HUES64 (cell line): ENCODE data around the gene SLC9B1.

ENCODE experiments used
- H3K27ac ChIP-seq: 2 replicates; pipeline ENCODE4 v1.7.0; 2013; ENCODE audit warnings: low read depth, low read length, inconsistent platforms
- H3K27me3 ChIP-seq: 2 replicates; pipeline ENCODE4 v1.6.1; 2013; ENCODE audit warnings: mild to moderate bottlenecking, low read length; ENCODE audit not compliant: insufficient read depth
- H3K36me3 ChIP-seq: 2 replicates; pipeline ENCODE4 v1.6.1; 2013; ENCODE audit warnings: mild to moderate bottlenecking, low read length; ENCODE audit not compliant: insufficient read depth
- H3K4me1 ChIP-seq: 2 replicates; pipeline ENCODE4 v1.6.1; 2013; ENCODE audit warnings: mild to moderate bottlenecking, low read length, moderate library complexity; ENCODE audit not compliant: insufficient read depth
- H3K4me3 ChIP-seq: 2 replicates; pipeline ENCODE4 v1.5.1; 2013; ENCODE audit warnings: mild to moderate bottlenecking, low read length, moderate library complexity
- H3K9ac ChIP-seq: 2 replicates; pipeline ENCODE4 v1.6.1; 2013; ENCODE audit warnings: mild to moderate bottlenecking, low read depth, low read length
- H3K9me3 ChIP-seq: 2 replicates; pipeline ENCODE4 v1.6.1; 2013; ENCODE audit warnings: low read depth, low read length; ENCODE audit not compliant: insufficient read depth
- WGBS: fragments of 150-250, 120-280 bp; methylation state at CpG from one replicate; pipeline ENCODE4 v1.1.7; 2013; ENCODE audit warnings: missing lambda C conversion rate; 5-methylcytosine and 5-hydroxymethylcytosine counted together

Gene SLC9B1

GRCh38 chr4:103032574-103032973, 13.1 kb upstream of the SLC9B1 start:
- WGBS, result 42% methylated on average over 2 of the region's 2 CpGs
- no peak overlapping the region for H3K4me3 ChIP-seq
- no peaks in the 10 kb centered on the region for H3K36me3 ChIP-seq
- H3K27ac ChIP-seq, result no peak overlapping the region
- H3K4me1 ChIP-seq, result no peaks in the 10 kb centered on the region
- no peaks in the 10 kb centered on the region for H3K27me3 ChIP-seq
- H3K9ac ChIP-seq, result no peak overlapping the region
- no peaks in the 10 kb centered on the region for H3K9me3 ChIP-seq

DNA sequence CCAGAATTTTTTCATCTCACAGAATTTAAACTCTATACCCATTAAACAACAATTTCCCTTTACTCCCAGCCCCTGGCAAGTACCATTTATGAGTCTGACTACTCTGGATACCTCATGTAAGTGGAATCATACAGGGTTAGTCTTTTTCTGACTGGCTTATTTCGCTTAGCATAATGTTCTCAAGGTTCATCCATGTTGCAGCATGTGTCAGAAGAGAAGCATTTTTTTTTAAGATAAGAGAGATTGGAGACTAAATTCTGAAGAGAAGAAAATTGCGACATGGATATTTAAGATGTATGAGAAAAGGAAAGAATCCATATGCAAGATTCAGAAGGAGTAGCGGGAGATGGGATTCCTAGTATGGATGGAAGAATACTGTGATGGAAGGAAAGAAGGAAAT, 11.3 kb upstream of the SLC9B1 start:
- WGBS, result 91% methylated on average over 3 of the region's 3 CpGs
- no peaks in the 10 kb centered on the region for H3K36me3 ChIP-seq
- no peak overlapping the region for H3K4me3 ChIP-seq

GRCh38 chr4:103029300-103029699, 9.8 kb upstream of the SLC9B1 start:
- 92% methylated on average over 1 of the region's 1 CpG for WGBS
- Histone ChIP-seq H3K9me3 (no peaks in the 10 kb centered on the region), H3K4me3 (no peak overlapping the region), H3K36me3 (no peaks in the 10 kb centered on the region), H3K27ac (no peak overlapping the region), H3K27me3 (no peaks in the 10 kb centered on the region), H3K9ac (no peak overlapping the region), H3K4me1 (no peaks in the 10 kb centered on the region)

More for the DNA sequence above, 11.3 kb upstream of the SLC9B1 start:
- Histone ChIP-seq H3K9me3 (no peaks in the 10 kb centered on the region), H3K27me3 (no peaks in the 10 kb centered on the region), H3K27ac (no peak overlapping the region), H3K9ac (no peak overlapping the region), H3K4me1 (no peaks in the 10 kb centered on the region)

DNA sequence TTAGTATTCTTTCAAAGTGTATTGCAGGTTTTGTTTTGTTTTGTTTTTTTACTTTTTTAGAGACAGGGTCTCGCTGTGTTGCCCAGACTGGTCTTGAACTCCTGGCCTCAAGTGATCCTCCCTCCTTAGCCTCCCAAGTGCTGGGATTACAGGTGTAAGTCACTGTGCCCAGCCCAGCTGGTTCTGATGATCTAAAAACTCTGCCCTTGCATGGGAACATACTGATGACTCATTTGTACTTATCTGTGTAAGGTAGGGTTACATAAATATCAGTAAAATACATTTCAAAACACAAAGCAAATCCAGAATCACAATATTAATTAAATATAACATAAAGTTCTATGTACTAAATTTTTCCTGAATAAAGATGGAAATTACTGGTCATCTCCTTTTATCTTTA, 7.4 kb upstream of the SLC9B1 start:
- H3K9me3 ChIP-seq, result no peaks in the 10 kb centered on the region
- no peak overlapping the region for H3K9ac ChIP-seq
- no peak overlapping the region for H3K27ac ChIP-seq
- H3K27me3 ChIP-seq, result no peaks in the 10 kb centered on the region
- no peak overlapping the region for H3K4me3 ChIP-seq
- no peaks in the 10 kb centered on the region for H3K4me1 ChIP-seq
- no peaks in the 10 kb centered on the region for H3K36me3 ChIP-seq
- 95% methylated on average over 1 of the region's 1 CpG for WGBS

DNA sequence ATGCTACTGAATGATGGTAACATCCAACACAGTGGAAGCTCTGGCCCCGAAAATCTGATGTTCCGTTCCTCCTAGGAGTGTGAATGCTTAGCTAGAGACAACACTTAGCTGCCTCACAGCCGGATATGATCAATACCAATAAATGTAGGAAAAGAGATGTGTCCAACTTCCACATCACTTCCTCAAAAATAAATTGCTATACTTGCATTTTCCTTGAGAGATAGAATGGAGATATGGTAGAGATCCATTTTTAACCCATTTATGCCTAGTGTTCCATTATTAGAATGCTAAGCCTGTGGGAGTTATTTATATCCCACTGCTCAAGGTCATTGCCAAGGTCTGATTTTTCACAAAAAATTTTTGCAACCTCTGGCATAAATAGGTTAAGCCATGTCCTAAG, 5.5 kb upstream of the SLC9B1 start:
- Histone ChIP-seq H3K4me1 (0 out of 2 replicates have a peak, but pooled peaks cover under 1% of the 10 kb centered on the region), H3K27me3 (no peaks in the 10 kb centered on the region), H3K9me3 (no peaks in the 10 kb centered on the region), H3K9ac (no peak overlapping the region), H3K27ac (no peak overlapping the region), H3K36me3 (no peaks in the 10 kb centered on the region), H3K4me3 (no peak overlapping the region)
- 93% methylated on average over 2 of the region's 3 CpGs for WGBS

DNA sequence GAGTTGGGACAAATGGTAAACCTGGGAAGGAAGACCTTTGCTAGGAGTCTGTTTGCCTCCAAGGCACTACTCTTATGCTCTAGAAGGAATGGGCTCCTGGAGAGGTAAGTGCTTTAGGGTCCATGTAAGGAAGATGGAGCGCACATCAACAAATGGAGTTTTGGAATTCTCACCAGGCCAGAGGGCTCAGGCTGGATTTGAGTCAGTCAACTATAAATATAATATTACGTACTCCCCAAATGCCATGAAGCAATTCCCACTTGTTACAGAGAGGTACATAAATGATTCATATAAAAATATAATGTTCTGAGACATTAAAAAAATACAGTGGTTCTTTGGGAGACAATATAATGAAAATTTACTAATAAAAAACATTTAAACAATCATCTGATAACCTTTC, 1.6 kb upstream of the SLC9B1 start:
- H3K9ac ChIP-seq, result no peak overlapping the region
- H3K36me3 ChIP-seq, result no peaks in the 10 kb centered on the region
- 100% methylated on average over 1 of the region's 2 CpGs for WGBS
- H3K27me3 ChIP-seq, result no peaks in the 10 kb centered on the region
- H3K4me1 ChIP-seq, result 0 out of 2 replicates have a peak, but pooled peaks cover 2% of the 10 kb centered on the region
- no peak overlapping the region for H3K27ac ChIP-seq
- no peaks in the 10 kb centered on the region for H3K9me3 ChIP-seq
- no peak overlapping the region for H3K4me3 ChIP-seq

DNA sequence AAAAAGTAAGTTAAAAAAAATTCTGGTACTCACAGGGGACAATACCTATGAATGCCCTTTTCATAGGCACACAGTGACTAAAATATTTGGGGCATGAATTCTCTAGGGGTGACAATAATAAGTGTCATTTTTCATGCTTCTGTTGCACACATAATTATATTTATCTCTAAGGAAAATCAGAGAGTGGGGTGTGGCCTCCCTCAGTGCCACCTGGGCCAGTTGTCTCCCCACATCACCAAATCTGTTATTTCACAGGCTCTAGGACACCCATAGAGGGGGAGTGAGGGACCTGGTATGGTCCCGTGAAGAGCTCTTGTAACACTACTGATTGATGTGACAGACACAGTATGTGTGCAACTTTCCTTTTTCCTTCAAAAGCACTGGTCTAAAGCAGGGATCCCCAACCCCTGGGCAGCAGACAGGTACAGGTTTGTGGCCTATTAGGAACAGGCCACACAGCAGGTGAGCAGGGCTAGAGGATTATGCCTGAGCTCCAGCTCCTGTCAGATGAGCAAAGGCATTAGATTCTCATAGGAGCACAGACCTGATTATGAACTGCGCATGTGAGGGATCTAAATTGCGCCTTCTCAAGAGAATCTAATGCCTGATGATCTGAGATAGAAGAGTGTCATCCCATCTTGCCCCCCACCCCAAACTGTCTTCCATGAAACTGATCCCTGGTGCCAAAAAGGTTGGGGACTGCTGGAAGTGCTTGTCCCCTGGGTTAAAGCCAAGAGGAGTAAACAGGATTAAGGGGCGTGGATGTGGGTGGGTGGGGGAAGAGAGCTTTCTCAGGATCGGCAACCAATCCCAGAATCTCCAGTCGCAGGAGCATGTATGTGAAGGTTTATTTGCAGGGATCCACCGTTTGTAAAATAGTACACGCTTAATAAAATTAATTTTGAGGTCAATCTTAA, 856 bp downstream of the SLC9B1 start:
- peak overlapping the region; percentile 70 for H3K4me3 ChIP-seq
- WGBS, result 76% methylated on average over 8 of the region's 8 CpGs

DNA sequence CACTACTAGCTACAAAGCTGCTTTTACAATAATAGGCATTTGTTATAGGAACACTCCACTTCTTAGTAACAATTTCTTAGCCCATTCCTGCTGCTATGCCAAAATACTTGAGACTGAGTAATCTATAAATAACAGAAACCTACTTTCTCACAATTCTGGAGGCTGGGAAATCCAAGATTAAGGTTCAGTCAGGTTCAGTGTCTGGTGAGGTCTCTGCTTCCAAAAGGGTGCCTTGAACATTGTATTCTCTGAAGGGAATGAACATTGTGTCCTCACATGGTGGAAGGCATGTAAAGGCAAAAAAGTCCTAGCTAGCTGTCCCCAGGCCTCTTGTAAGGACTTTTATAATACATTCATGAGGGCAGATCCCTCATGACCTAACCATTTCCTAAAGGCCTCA, 7.0 kb downstream of the SLC9B1 start:
- H3K9ac ChIP-seq, result no peak overlapping the region
- H3K4me1 ChIP-seq, result no peaks in the 10 kb centered on the region
- H3K9me3 ChIP-seq, result no peaks in the 10 kb centered on the region
- no peak overlapping the region for H3K4me3 ChIP-seq
- no peaks in the 10 kb centered on the region for H3K36me3 ChIP-seq
- no peak overlapping the region for H3K27ac ChIP-seq
- no peaks in the 10 kb centered on the region for H3K27me3 ChIP-seq

More for the DNA sequence above, 856 bp downstream of the SLC9B1 start:
- H3K4me1 ChIP-seq, result 0 out of 2 replicates have a peak, but pooled peaks cover 2% of the 10 kb centered on the region
- peak overlapping the region; percentile 93 for H3K9ac ChIP-seq
- H3K27ac ChIP-seq, result peak overlapping the region; percentile 88
- H3K36me3 ChIP-seq, result no peaks in the 10 kb centered on the region
- no peaks in the 10 kb centered on the region for H3K27me3 ChIP-seq
- H3K9me3 ChIP-seq, result no peaks in the 10 kb centered on the region

- no peaks in the 10 kb centered on the region for H3K36me3 ChIP-seq
- no peak overlapping the region for H3K9ac ChIP-seq
- H3K27me3 ChIP-seq, result no peaks in the 10 kb centered on the region
- 85% methylated on average over 1 of the region's 1 CpG for WGBS
- no peak overlapping the region for H3K4me3 ChIP-seq
- no peaks in the 10 kb centered on the region for H3K9me3 ChIP-seq
- no peak overlapping the region for H3K27ac ChIP-seq
- H3K4me1 ChIP-seq, result no peaks in the 10 kb centered on the region
Observed at GRCh38 chr4:103012060-103012459, 7.4 kb downstream of the SLC9B1 start.

DNA sequence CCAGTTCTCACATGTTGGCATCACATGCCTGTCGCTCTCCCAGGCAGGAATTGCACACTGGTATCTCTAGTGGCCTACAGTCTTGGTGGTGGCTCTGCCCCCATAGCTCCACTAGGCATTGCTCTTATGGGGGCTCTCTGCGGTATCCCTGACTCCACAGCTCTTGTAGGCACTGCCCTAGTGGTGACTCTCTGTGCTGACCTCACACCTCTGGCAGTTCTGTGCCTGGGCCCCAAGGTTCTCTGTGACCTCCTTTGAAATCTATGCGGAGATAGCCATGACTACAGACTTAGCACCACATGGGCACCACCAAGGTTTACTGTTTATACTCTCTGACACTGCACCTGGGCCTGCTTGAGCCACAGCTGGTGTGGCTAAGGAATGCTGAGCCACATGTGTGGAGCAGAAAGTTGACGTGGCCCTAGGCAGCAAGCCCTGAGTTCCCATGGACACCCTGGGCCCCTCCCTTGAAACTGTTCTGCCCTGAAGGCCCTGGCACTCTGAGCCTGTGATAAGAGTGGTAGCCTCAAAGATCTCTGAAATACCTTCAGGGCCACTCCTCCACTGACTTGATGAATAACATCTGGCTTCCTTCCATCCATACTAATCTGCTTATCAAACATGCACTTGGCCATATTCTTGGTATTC, 8.0 kb downstream of the SLC9B1 start:
- H3K4me1 ChIP-seq, result no peaks in the 10 kb centered on the region
- no peaks in the 10 kb centered on the region for H3K36me3 ChIP-seq
- H3K9me3 ChIP-seq, result no peaks in the 10 kb centered on the region
- no peaks in the 10 kb centered on the region for H3K27me3 ChIP-seq
- no peak overlapping the region for H3K9ac ChIP-seq
- 85% methylated on average over 4 of the region's 4 CpGs for WGBS
- H3K4me3 ChIP-seq, result no peak overlapping the region
- H3K27ac ChIP-seq, result no peak overlapping the region

DNA sequence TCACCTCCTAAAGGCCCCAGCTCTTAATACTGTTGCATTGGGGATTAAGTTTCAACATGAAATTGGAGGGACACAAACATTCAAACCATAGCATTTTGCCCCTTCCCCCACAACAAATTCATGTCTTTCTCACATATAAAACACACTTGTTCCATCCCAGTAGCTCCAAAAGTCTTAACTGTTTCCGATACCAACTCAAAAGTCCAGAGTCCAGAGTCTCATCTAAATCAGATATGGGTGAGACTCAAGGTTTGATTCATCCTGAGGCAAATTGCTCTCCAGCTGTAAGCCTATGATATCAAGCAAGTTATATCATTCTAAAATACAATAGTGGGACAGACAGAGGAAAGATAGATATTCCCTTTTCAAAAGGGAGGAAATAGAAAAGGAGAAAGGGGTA, 8.7 kb downstream of the SLC9B1 start:
- WGBS, result 100% methylated on average over 1 of the region's 1 CpG
- Histone ChIP-seq H3K4me3 (no peak overlapping the region), H3K9ac (no peak overlapping the region), H3K27ac (no peak overlapping the region), H3K27me3 (no peaks in the 10 kb centered on the region), H3K9me3 (no peaks in the 10 kb centered on the region), H3K4me1 (no peaks in the 10 kb centered on the region), H3K36me3 (no peaks in the 10 kb centered on the region)
